SK-N-SH (cell line): ENCODE results near the gene MCAM.

Experiments
- CHD2 ChIP-seq: fragments of 150-350 bp; IDR thresholded peaks from 2 replicates; pipeline ENCODE4 v1.6.1; 2018; ENCODE audit warnings: low read length; ENCODE audit not compliant: partially characterized antibody
- CTCF ChIP-seq: fragments of 200-600 bp; sonication (generic); IDR thresholded peaks from 2 replicates; pipeline ENCODE4 v1.6.1; 2017; ENCODE audit warnings: antibody characterized with exemption, mild to moderate bottlenecking, moderate library complexity
- EP300 ChIP-seq, 2 experiments: IDR thresholded peaks; 2 replicates each; pipeline versions ENCODE4 v1.4.0 to v1.6.1; 2012; ENCODE audit warnings: borderline replicate concordance in 1 of 2, low read depth in 1 of 2, low read length in 1 of 2
- NRF1 ChIP-seq: IDR thresholded peaks from 2 replicates; pipeline ENCODE4 v1.6.1; 2012; ENCODE audit warnings: low read depth, mild to moderate bottlenecking, low read length
- RAD21 ChIP-seq: IDR thresholded peaks from 2 replicates; pipeline ENCODE4 v1.6.1; 2012; ENCODE audit warnings: mild to moderate bottlenecking, low read length
- REST ChIP-seq: IDR thresholded peaks from 2 replicates; pipeline ENCODE4 v1.6.1; 2012; ENCODE audit warnings: mild to moderate bottlenecking, low read depth, low read length, moderate library complexity
- RFX5 ChIP-seq: IDR thresholded peaks from 2 replicates; pipeline ENCODE4 v1.6.1; 2012; ENCODE audit warnings: mild to moderate bottlenecking, improper control_type of control experiment, low read length
- TAF1 ChIP-seq: IDR thresholded peaks from 2 replicates; pipeline ENCODE4 v1.6.1; 2012; ENCODE audit warnings: low read depth, mild to moderate bottlenecking, low read length, moderate library complexity, borderline replicate concordance
- TCF12 ChIP-seq: IDR thresholded peaks from 2 replicates; pipeline ENCODE4 v1.4.0; 2012

- no peak for TF ChIP-seq NRF1
- no peak for TF ChIP-seq CTCF
- TF ChIP-seq TAF1, result no peak
- TF ChIP-seq CHD2, result no peak
- TF ChIP-seq REST, result no peak
- no peak for TF ChIP-seq RFX5
- no peak for TF ChIP-seq RAD21
- no peak for TF ChIP-seq EP300 (IDR thresholded peaks at IDR 0.05; ENCODE audit: borderline replicate concordance in 1 of 2, low read depth in 1 of 2, low read length in 1 of 2)
- TF ChIP-seq TCF12, result no peak
These were observed 13.7 kb downstream of the MCAM start for GRCh38 chr11:119303227-119303718.
